ENCODE data around the gene XYLT1. TPM values are rescaled to one million over a fixed set of nuclear protein-coding genes. Genes with fewer than 3 reads are reported as not detected.

XYLT1 gene
- polyA plus RNA-seq, 2 donors: 3.0 TPM

DNA sequence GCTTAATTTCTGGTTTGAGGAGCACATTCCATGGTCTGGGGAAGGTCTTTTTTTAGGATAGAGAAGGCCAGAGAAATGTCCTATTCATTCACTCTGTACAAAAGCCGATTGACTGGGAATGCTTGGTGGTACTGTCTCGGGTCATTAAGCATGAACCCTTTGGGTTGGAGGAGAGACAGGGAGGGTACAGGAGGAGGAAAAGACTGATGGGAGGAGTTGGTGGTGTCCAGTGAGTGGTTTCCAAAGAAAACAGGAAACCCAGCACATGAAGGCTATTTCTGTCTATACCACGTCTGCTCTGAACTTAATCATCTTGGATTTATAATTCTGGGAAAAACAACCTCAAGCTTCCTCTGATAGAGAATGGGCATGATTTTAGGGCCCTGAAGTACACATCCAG is 111.9 kb downstream of the XYLT1 start:
- Histone ChIP-seq H3K27me3 (ENCODE audit: control insufficient read depth in 1 of 2, insufficient read depth in 2 of 2, low read length in 2 of 2) (no peaks in the 10 kb centered on the region), H3K4me3 (ENCODE audit: low read depth in 1 of 2, low read length in 2 of 2) (no peak overlapping the region), H3K36me3 (ENCODE audit: control insufficient read depth in 2 of 2, insufficient read depth in 2 of 2, low read length in 1 of 2) (peaks cover 5 to 6% of the 10 kb centered on the region in 2 donors), H3K9me3 (ENCODE audit: control insufficient read depth in 2 of 2, insufficient read depth in 1 of 2, low read depth in 1 of 2, low read length in 1 of 2) (no peaks in the 10 kb centered on the region), H3K4me1 (ENCODE audit: control insufficient read depth in 2 of 2, insufficient read depth in 2 of 2, low read length in 1 of 2) (peaks cover 5 to 7% of the 10 kb centered on the region in 2 donors), H3K27ac (ENCODE audit: low read depth in 2 of 2, low read length in 1 of 2) (peak overlapping the region in 1 of 2 donors; percentile 9)
- WGBS, 2 donors: 62 to 67% methylated on average over 3 of the region's 3 CpGs

DNA sequence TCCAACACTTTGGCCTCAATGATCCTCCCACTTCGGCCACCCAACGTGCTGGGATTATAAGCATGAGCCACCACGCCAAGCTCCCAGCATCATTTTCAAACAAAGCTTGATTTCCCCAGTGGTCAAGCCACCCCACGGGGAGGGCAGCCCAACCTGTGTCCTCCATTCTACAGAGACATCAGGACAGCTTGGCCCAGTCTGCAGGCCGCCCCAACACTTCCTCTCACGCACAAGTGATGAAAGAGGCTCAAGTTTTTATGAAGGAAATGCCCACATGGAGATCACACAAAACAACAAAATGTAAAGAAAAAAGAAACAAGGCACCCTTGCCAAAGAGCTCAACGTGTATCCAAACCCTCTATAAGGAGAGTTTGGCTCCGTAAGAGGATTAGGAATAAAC is 112.4 kb downstream of the XYLT1 start:
- H3K9me3 ChIP-seq (ENCODE audit: control insufficient read depth in 2 of 2, insufficient read depth in 1 of 2, low read depth in 1 of 2, low read length in 1 of 2): no peaks in the 10 kb centered on the region
- H3K27me3 ChIP-seq (ENCODE audit: control insufficient read depth in 1 of 2, insufficient read depth in 2 of 2, low read length in 2 of 2): no peaks in the 10 kb centered on the region
- H3K27ac ChIP-seq (ENCODE audit: low read depth in 2 of 2, low read length in 1 of 2): no peak overlapping the region
- peaks cover 5 to 7% of the 10 kb centered on the region in 2 donors for H3K4me1 ChIP-seq (ENCODE audit: control insufficient read depth in 2 of 2, insufficient read depth in 2 of 2, low read length in 1 of 2)
- peaks cover 5 to 6% of the 10 kb centered on the region in 2 donors for H3K36me3 ChIP-seq (ENCODE audit: control insufficient read depth in 2 of 2, insufficient read depth in 2 of 2, low read length in 1 of 2)
- WGBS, 2 donors: 81 to 87% methylated on average over 8 of the region's 8 CpGs
- H3K4me3 ChIP-seq (ENCODE audit: low read depth in 1 of 2, low read length in 2 of 2): no peak overlapping the region

DNA sequence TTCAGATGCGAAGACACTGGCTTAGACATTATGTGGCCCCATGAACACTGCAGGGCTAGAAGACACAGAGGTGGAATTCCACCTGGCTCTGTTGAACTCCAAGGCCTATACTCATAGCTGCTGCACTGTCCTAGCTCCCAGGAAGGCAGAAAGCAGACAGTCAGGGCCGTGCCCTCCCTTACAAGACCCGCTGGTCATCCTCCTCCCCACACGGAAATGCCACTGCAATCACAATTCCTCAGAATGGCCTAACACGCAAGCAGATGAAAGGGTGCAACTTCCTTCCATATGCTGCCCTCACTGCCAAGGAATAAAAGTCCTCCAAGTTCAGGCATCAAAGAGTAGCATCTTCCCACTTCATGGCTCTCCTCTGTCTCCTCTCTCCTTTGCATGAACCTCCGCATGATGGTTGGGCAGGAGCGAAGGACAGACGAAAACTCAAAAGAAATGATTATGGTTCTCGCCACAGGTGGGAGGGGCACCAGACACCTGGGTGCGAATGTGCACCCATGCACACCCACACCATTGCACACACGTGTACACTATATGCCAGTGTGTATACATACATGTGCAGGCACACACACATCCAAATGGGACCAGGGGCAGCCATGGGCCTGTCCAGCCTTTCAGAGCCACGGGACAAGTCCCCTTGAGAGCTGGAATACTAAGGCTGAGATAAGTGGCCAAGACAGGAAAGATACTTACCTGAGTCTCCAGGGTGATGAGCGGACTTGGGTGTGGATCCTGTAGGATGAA is 113.3 kb downstream of the XYLT1 start:
- WGBS, 2 donors: 91 to 94% methylated on average over 13 of the region's 13 CpGs
- H3K27ac ChIP-seq (ENCODE audit: low read depth in 2 of 2, low read length in 1 of 2): no peak overlapping the region
- no peaks in the 10 kb centered on the region for H3K9me3 ChIP-seq (ENCODE audit: control insufficient read depth in 2 of 2, insufficient read depth in 1 of 2, low read depth in 1 of 2, low read length in 1 of 2)
- H3K27me3 ChIP-seq (ENCODE audit: control insufficient read depth in 1 of 2, insufficient read depth in 2 of 2, low read length in 2 of 2): no peaks in the 10 kb centered on the region
- no peak overlapping the region for H3K4me3 ChIP-seq (ENCODE audit: low read depth in 1 of 2, low read length in 2 of 2)
- H3K36me3 ChIP-seq (ENCODE audit: control insufficient read depth in 2 of 2, insufficient read depth in 2 of 2, low read length in 1 of 2): peaks cover 5 to 6% of the 10 kb centered on the region in 2 donors
- H3K4me1 ChIP-seq (ENCODE audit: control insufficient read depth in 2 of 2, insufficient read depth in 2 of 2, low read length in 1 of 2): peaks cover 5 to 7% of the 10 kb centered on the region in 2 donors

DNA sequence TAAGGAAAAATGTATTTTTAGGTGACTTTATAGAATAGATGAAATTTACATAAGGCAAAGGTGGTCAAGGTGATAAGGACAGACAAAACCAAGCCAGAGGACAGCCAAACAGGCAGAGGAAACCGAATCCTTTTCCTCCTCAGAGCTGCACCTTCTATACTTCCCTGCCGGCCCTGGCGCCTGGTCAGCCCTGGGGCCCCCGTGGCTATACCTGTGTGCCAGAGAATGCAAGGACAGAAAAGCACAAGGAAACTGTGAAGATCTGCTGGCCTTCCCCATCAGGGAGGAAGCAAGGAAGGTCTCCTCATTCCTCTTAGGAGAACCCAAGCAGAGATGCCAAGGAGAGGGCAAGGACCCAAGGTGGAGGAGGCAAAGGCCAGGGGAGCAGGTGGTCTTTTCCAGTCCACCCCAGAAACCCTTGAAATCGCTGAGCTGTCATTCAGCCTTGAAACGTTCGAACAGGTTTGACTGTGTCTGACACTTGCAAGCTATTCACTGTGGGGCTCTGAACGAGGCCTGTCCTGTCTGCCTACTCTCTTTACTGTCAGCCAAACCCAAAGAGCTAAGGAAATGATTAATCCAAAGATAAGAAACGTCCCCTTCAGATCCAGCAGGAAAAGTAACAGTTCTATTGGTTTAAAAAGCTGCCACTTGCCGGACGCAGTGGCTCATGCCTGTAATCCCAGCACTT is 114.4 kb downstream of the XYLT1 start:
- WGBS, 2 donors: 77 to 81% methylated on average over 11 of the region's 11 CpGs
- Histone ChIP-seq H3K27ac (ENCODE audit: low read depth in 2 of 2, low read length in 1 of 2) (no peak overlapping the region), H3K36me3 (ENCODE audit: control insufficient read depth in 2 of 2, insufficient read depth in 2 of 2, low read length in 1 of 2) (peaks cover 5 to 6% of the 10 kb centered on the region in 2 donors), H3K27me3 (ENCODE audit: control insufficient read depth in 1 of 2, insufficient read depth in 2 of 2, low read length in 2 of 2) (no peaks in the 10 kb centered on the region), H3K4me3 (ENCODE audit: low read depth in 1 of 2, low read length in 2 of 2) (no peak overlapping the region), H3K9me3 (ENCODE audit: control insufficient read depth in 2 of 2, insufficient read depth in 1 of 2, low read depth in 1 of 2, low read length in 1 of 2) (no peaks in the 10 kb centered on the region), H3K4me1 (ENCODE audit: control insufficient read depth in 2 of 2, insufficient read depth in 2 of 2, low read length in 1 of 2) (peaks cover 5 to 7% of the 10 kb centered on the region in 2 donors)

- WGBS, 2 donors: 63 to 70% methylated on average over 4 of the region's 4 CpGs
- Histone ChIP-seq H3K36me3 (ENCODE audit: control insufficient read depth in 2 of 2, insufficient read depth in 2 of 2, low read length in 1 of 2) (peaks cover 5 to 6% of the 10 kb centered on the region in 2 donors), H3K9me3 (ENCODE audit: control insufficient read depth in 2 of 2, insufficient read depth in 1 of 2, low read depth in 1 of 2, low read length in 1 of 2) (no peaks in the 10 kb centered on the region), H3K4me3 (ENCODE audit: low read depth in 1 of 2, low read length in 2 of 2) (no peak overlapping the region), H3K4me1 (ENCODE audit: control insufficient read depth in 2 of 2, insufficient read depth in 2 of 2, low read length in 1 of 2) (peaks cover 5 to 7% of the 10 kb centered on the region in 2 donors), H3K27me3 (ENCODE audit: control insufficient read depth in 1 of 2, insufficient read depth in 2 of 2, low read length in 2 of 2) (no peaks in the 10 kb centered on the region), H3K27ac (ENCODE audit: low read depth in 2 of 2, low read length in 1 of 2) (no peak overlapping the region)
Measured at GRCh38 chr16:17354685-17355084, 116.1 kb downstream of the XYLT1 start.

DNA sequence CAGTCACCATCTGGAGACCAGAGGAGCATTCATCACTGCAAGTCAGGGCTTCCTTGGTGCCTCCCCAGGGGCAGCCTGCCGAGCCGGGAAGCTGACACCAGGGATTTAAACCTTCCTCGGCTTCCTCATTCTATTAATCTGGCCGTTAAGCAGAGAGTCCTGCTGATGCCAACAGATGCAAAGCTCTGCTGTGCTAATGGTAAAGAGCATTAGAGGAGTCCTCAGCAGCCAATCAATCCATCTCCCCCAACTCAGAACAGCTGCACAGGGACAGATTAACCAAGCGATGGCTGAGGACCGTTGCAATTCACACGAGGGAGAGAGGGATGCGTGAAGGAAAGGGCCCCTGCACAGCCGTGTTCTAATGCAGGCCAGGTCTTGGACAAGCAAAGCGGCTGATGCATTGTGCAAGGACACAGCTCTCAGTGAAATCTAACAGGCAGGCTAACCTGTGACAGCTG is 116.6 kb downstream of the XYLT1 start:
- H3K27ac ChIP-seq (ENCODE audit: low read depth in 2 of 2, low read length in 1 of 2): no peak overlapping the region
- H3K9me3 ChIP-seq (ENCODE audit: control insufficient read depth in 2 of 2, insufficient read depth in 1 of 2, low read depth in 1 of 2, low read length in 1 of 2): no peaks in the 10 kb centered on the region
- H3K4me3 ChIP-seq (ENCODE audit: low read depth in 1 of 2, low read length in 2 of 2): no peak overlapping the region
- 65 to 66% methylated on average over 10 of the region's 10 CpGs for WGBS, 2 donors
- H3K36me3 ChIP-seq (ENCODE audit: control insufficient read depth in 2 of 2, insufficient read depth in 2 of 2, low read length in 1 of 2): peaks cover 4 to 5% of the 10 kb centered on the region in 2 donors
- H3K27me3 ChIP-seq (ENCODE audit: control insufficient read depth in 1 of 2, insufficient read depth in 2 of 2, low read length in 2 of 2): no peaks in the 10 kb centered on the region
- peaks cover 5% of the 10 kb centered on the region in 2 donors for H3K4me1 ChIP-seq (ENCODE audit: control insufficient read depth in 2 of 2, insufficient read depth in 2 of 2, low read length in 1 of 2)

GRCh38 chr16:17353561-17353960 is 117.2 kb downstream of the XYLT1 start:
- 43 to 55% methylated on average over 3 of the region's 3 CpGs for WGBS, 2 donors
- no peak overlapping the region for H3K27ac ChIP-seq (ENCODE audit: low read depth in 2 of 2, low read length in 1 of 2)
- peaks cover 3 to 5% of the 10 kb centered on the region in 2 donors for H3K36me3 ChIP-seq (ENCODE audit: control insufficient read depth in 2 of 2, insufficient read depth in 2 of 2, low read length in 1 of 2)
- H3K27me3 ChIP-seq (ENCODE audit: control insufficient read depth in 1 of 2, insufficient read depth in 2 of 2, low read length in 2 of 2): no peaks in the 10 kb centered on the region
- H3K4me3 ChIP-seq (ENCODE audit: low read depth in 1 of 2, low read length in 2 of 2): no peak overlapping the region
- no peaks in the 10 kb centered on the region for H3K9me3 ChIP-seq (ENCODE audit: control insufficient read depth in 2 of 2, insufficient read depth in 1 of 2, low read depth in 1 of 2, low read length in 1 of 2)
- peaks cover 5% of the 10 kb centered on the region in 2 donors for H3K4me1 ChIP-seq (ENCODE audit: control insufficient read depth in 2 of 2, insufficient read depth in 2 of 2, low read length in 1 of 2)

DNA sequence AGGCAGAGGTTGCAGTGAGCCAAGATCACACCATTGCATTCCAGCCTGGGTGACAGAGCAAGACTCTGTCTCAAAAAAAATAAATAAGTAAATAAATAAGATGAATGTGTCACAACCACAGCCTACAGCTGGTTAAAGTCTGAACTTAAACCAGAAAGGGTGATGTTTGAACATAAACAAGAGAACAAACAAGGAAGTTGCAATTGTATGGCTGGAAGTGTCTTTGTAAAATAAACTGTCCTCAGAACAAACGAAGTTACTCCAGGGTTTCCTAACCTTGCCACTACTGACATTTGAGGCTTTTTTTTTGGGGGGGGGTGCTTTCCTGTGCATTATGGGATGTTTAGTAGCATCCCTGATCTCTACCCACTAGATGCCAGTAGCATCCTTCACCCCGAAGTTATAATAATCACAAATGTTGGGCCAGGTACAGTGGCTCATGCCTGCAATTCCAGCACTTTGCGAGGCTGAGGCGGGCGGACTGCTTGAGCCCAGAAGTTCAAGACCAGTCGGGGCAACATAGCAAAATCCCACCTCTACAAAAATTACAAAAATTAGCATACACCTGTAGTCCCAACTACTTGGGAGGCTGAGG is 119.2 kb downstream of the XYLT1 start:
- H3K4me1 ChIP-seq (ENCODE audit: control insufficient read depth in 2 of 2, insufficient read depth in 2 of 2, low read length in 1 of 2): peaks cover 2 to 7% of the 10 kb centered on the region in 2 donors
- no peaks in the 10 kb centered on the region for H3K9me3 ChIP-seq (ENCODE audit: control insufficient read depth in 2 of 2, insufficient read depth in 1 of 2, low read depth in 1 of 2, low read length in 1 of 2)

GRCh38 chr16:17350207-17350606 is 120.6 kb downstream of the XYLT1 start:
- H3K36me3 ChIP-seq (ENCODE audit: control insufficient read depth in 2 of 2, insufficient read depth in 2 of 2, low read length in 1 of 2): no peaks in the 10 kb centered on the region
- no peaks in the 10 kb centered on the region for H3K9me3 ChIP-seq (ENCODE audit: control insufficient read depth in 2 of 2, insufficient read depth in 1 of 2, low read depth in 1 of 2, low read length in 1 of 2)
- WGBS, 2 donors: 83 to 84% methylated on average over 4 of the region's 4 CpGs
- H3K27me3 ChIP-seq (ENCODE audit: control insufficient read depth in 1 of 2, insufficient read depth in 2 of 2, low read length in 2 of 2): no peaks in the 10 kb centered on the region
- no peak overlapping the region for H3K27ac ChIP-seq (ENCODE audit: low read depth in 2 of 2, low read length in 1 of 2)
- H3K4me3 ChIP-seq (ENCODE audit: low read depth in 1 of 2, low read length in 2 of 2): no peak overlapping the region
- peaks cover 2 to 11% of the 10 kb centered on the region in 2 donors for H3K4me1 ChIP-seq (ENCODE audit: control insufficient read depth in 2 of 2, insufficient read depth in 2 of 2, low read length in 1 of 2)

More for the DNA sequence above, 119.2 kb downstream of the XYLT1 start:
- 81 to 86% methylated on average over 6 of the region's 6 CpGs for WGBS, 2 donors
- Histone ChIP-seq H3K27me3 (ENCODE audit: control insufficient read depth in 1 of 2, insufficient read depth in 2 of 2, low read length in 2 of 2) (no peaks in the 10 kb centered on the region), H3K36me3 (ENCODE audit: control insufficient read depth in 2 of 2, insufficient read depth in 2 of 2, low read length in 1 of 2) (peaks cover 0 to 1% of the 10 kb centered on the region in 2 donors), H3K4me3 (ENCODE audit: low read depth in 1 of 2, low read length in 2 of 2) (no peak overlapping the region), H3K27ac (ENCODE audit: low read depth in 2 of 2, low read length in 1 of 2) (no peak overlapping the region)

Measured in esophagus (tissue), 2 donors.